H1 (cell line): Measurements from ENCODE around the gene SYNCRIP.
"Not testable (repeated sequence)": the region's sequence is repeated elsewhere in the genome, so short reads cannot be mapped to it uniquely, and the experiment has no call there.

Source experiments
- ASH2L ChIP-seq: fragments of 200-600, 300-600 bp; sonication (generic); IDR thresholded peaks from one replicate; pipeline ENCODE4 v1.7.1; 2017; ENCODE audit warnings: low read length
- BCL11A ChIP-seq, 2 experiments: IDR thresholded peaks; one replicate each; pipeline ENCODE4 v1.6.1; 2011; ENCODE audit warnings: low read depth in 2 of 2, low read length in 2 of 2, mild to moderate bottlenecking in 2 of 2
- CTCF ChIP-seq, 3 experiments: IDR thresholded peaks; 1 replicate in 2 of 3; 2 replicates in 1 of 3; pipeline versions ENCODE4 v1.5.1 to v1.6.1; 2011; ENCODE audit warnings: low read length in 3 of 3, mild to moderate bottlenecking in 3 of 3, inconsistent platforms in 2 of 3, low read depth in 1 of 3, moderate library complexity in 1 of 3; ENCODE audit not compliant: insufficient read depth in 1 of 3; ENCODE audit errors: control extremely low read depth in 1 of 3
- POU5F1 ChIP-seq: IDR thresholded peaks from 2 replicates; pipeline ENCODE4 v1.6.1; 2011; ENCODE audit warnings: low read depth, mild to moderate bottlenecking, low read length, moderate library complexity
- SIN3A ChIP-seq, 2 experiments: IDR thresholded peaks in 1 of 2; conservative IDR thresholded peaks in 1 of 2; 2 replicates each; pipeline ENCODE4 v1.6.1; 2011 to 2012; ENCODE audit warnings: low read length in 2 of 2, improper control_type of control experiment in 1 of 2, low read depth in 1 of 2, mild to moderate bottlenecking in 1 of 2

DNA sequence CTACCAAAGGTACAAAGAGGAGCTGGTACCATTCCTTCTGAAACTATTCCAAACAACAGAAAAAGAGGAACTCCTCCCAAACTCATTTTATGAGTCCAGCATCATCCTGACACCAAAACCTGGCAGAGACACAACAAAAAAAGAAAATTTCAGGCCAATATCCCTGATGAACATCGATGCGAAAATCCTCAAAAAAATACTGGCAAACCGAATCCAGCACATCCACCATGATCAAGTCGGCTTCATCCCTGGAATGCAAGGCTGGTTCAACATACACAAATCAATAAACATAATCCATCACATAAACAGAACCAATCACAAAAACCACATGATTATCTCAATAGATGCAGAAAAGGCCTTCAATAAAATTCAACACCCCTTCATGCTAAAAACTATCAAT, 59.9 kb downstream of the SYNCRIP start:
- not testable (repeated sequence) for TF ChIP-seq BCL11A (IDR thresholded peaks at IDR 0.05; ENCODE audit: low read depth in 2 of 2, low read length in 2 of 2); SIN3A (conservative IDR thresholded peaks at IDR 0.05 in 1 of 2, IDR thresholded peaks at IDR 0.05 in 1 of 2; ENCODE audit: low read depth in 1 of 2, low read length in 2 of 2); CTCF (IDR thresholded peaks at IDR 0.05; ENCODE audit: control extremely low read depth in 1 of 3, insufficient read depth in 1 of 3, low read depth in 1 of 3, low read length in 3 of 3); ASH2L; POU5F1
